H1 (cell line): ENCODE data around the gene C7orf57. TPM values are rescaled to one million over a fixed set of nuclear protein-coding genes. Genes with fewer than 3 reads are reported as not detected.

Experiments used
- CTCF ChIA-PET: fragments of 300-600 bp; sonication (Branson Sonifier 250); formaldehyde crosslinking; loops from one replicate; lab custom pipeline; 2021; ENCODE audit not compliant: partially characterized antibody; lab: Charles Lee
- POLR2A ChIA-PET: fragments of 300-600 bp; sonication (Branson Sonifier 250); formaldehyde crosslinking; loops from one replicate; lab custom pipeline; 2021; ENCODE audit warnings: inconsistent platforms; ENCODE audit not compliant: partially characterized antibody; lab: Charles Lee
- DNase-seq, 2 experiments: peaks; one replicate each; pipeline versions ENCODE4 v3.0.0 to v3.0.0-alpha.2; 2010 to 2022; ENCODE audit warnings: low spot score in 2 of 2, low read depth in 1 of 2, mixed read lengths in 1 of 2
- FAIRE-seq: peaks from 2 replicates; lab custom pipeline; 2011; peaks lifted over from hg19 to GRCh38; lab: Jason Lieb, UNC
- H2AFZ ChIP-seq: 2 replicates; pipeline ENCODE4 v1.8.1; 2012; ENCODE audit warnings: low read length, inconsistent platforms
- H2AK5ac ChIP-seq: 2 replicates; pipeline ENCODE4 v1.6.1; 2013; ENCODE audit warnings: low read depth, low read length
- H2BK120ac ChIP-seq: replicated peaks from 2 replicates; pipeline ENCODE3; 2013; ENCODE audit warnings: low read depth, low read length, inconsistent platforms
- H2BK12ac ChIP-seq: 2 replicates; pipeline ENCODE4 v1.6.1; 2013; ENCODE audit warnings: low read depth, low read length
- H2BK15ac ChIP-seq: 2 replicates; pipeline ENCODE4 v1.6.1; 2013; ENCODE audit warnings: low read length
- H2BK20ac ChIP-seq: 2 replicates; pipeline ENCODE4 v1.6.1; 2013; ENCODE audit warnings: low read length
- H2BK5ac ChIP-seq: 2 replicates; pipeline ENCODE4 v1.6.1; 2013; ENCODE audit warnings: low read depth, low read length
- H3K14ac ChIP-seq: 2 replicates; pipeline ENCODE4 v1.6.1; 2013; ENCODE audit warnings: inconsistent platforms; ENCODE audit not compliant: insufficient read length
- H3K18ac ChIP-seq: 2 replicates; pipeline ENCODE4 v1.6.1; 2013; ENCODE audit warnings: low read length; ENCODE audit errors: extremely low read depth
- H3K23ac ChIP-seq: 2 replicates; pipeline ENCODE4 v1.6.1; 2013; ENCODE audit warnings: inconsistent platforms; ENCODE audit not compliant: insufficient read length
- H3K23me2 ChIP-seq: 2 replicates; pipeline ENCODE4 v1.6.1; 2013; ENCODE audit warnings: low read depth, low read length
- H3K27ac ChIP-seq: 2 replicates; pipeline ENCODE4 v1.6.1; 2011; ENCODE audit warnings: low read depth, low read length, inconsistent platforms
- H3K27me3 ChIP-seq, 4 experiments: replicated peaks in 1 of 4; 1 replicate in 1 of 4; 2 replicates in 3 of 4; pipeline versions ENCODE4 v1.6.1 to v1.8.1; 2011 to 2013; ENCODE audit warnings: low read length in 3 of 4, mild to moderate bottlenecking in 3 of 4, inconsistent platforms in 2 of 4, mixed read lengths in 2 of 4, moderate library complexity in 1 of 4; ENCODE audit not compliant: control insufficient read depth in 3 of 4, insufficient read depth in 3 of 4; ENCODE audit errors: extremely low read depth in 1 of 4
- H3K36me3 ChIP-seq, 4 experiments: 2 replicates each; pipeline versions ENCODE4 v1.6.1 to v1.8.1; 2011 to 2013; ENCODE audit warnings: mild to moderate bottlenecking in 4 of 4, low read length in 3 of 4, moderate library complexity in 2 of 4, control low read depth in 1 of 4, inconsistent platforms in 1 of 4; ENCODE audit not compliant: insufficient read depth in 4 of 4, control insufficient read depth in 2 of 4
- H3K4ac ChIP-seq: replicated peaks from 2 replicates; pipeline ENCODE3; 2013; ENCODE audit warnings: low read length, low read depth, mixed read lengths, inconsistent platforms; ENCODE audit not compliant: insufficient read length
- H3K4me1 ChIP-seq, 4 experiments: replicated peaks in 1 of 4; 1 replicate in 1 of 4; 2 replicates in 3 of 4; pipeline versions ENCODE4 v1.6.1 to v1.8.1; 2011 to 2013; ENCODE audit warnings: low read length in 3 of 4, inconsistent platforms in 2 of 4, mixed read lengths in 1 of 4; ENCODE audit not compliant: insufficient read depth in 4 of 4, control insufficient read depth in 3 of 4
- H3K4me2 ChIP-seq, 2 experiments: 2 replicates each; pipeline versions ENCODE4 v1.6.1 to v1.8.1; 2011 to 2013; ENCODE audit warnings: low read depth in 2 of 2, low read length in 2 of 2, control low read depth in 1 of 2, inconsistent platforms in 1 of 2, mild to moderate bottlenecking in 1 of 2; ENCODE audit not compliant: insufficient read depth in 1 of 2
- H3K4me3 ChIP-seq, 4 experiments: fragments of 200-600, 300-600 bp in 1 of 4; sonication (generic), shearing (Covaris generic), sonication (Bioruptor Twin) in 1 of 4; 2 replicates each; pipeline versions ENCODE4 v1.5.1 to v1.8.1; 2011 to 2016; ENCODE audit warnings: low read length in 4 of 4, low read depth in 3 of 4, control low read depth in 2 of 4, inconsistent platforms in 2 of 4, mild to moderate bottlenecking in 2 of 4, mixed read lengths in 1 of 4, moderate library complexity in 1 of 4; ENCODE audit not compliant: insufficient read depth in 2 of 4; ENCODE audit errors: extremely low read depth in 1 of 4
- H3K56ac ChIP-seq: replicated peaks from 2 replicates; pipeline ENCODE3; 2013; ENCODE audit warnings: low read depth, mild to moderate bottlenecking, mixed read lengths, low read length, inconsistent platforms; ENCODE audit not compliant: insufficient read length
- H3K79me1 ChIP-seq: 2 replicates; pipeline ENCODE4 v1.6.1; 2013; ENCODE audit warnings: low read depth, low read length, control low read depth
- H3K79me2 ChIP-seq, 2 experiments: 2 replicates each; pipeline versions ENCODE4 v1.6.1 to v1.8.1; 2012 to 2013; ENCODE audit warnings: low read length in 2 of 2, mild to moderate bottlenecking in 2 of 2, inconsistent platforms in 1 of 2; ENCODE audit not compliant: insufficient read depth in 2 of 2, control insufficient read depth in 1 of 2
- H3K9ac ChIP-seq, 4 experiments: replicated peaks in 1 of 4; 1 replicate in 1 of 4; 2 replicates in 3 of 4; pipeline versions ENCODE4 v1.6.1 to v1.8.1; 2011 to 2013; ENCODE audit warnings: low read depth in 3 of 4, low read length in 3 of 4, control low read depth in 2 of 4, mild to moderate bottlenecking in 2 of 4, moderate library complexity in 2 of 4, inconsistent platforms in 1 of 4; ENCODE audit errors: extremely low read depth in 1 of 4
- H3K9me3 ChIP-seq, 2 experiments: 2 replicates each; pipeline versions ENCODE4 v1.6.1 to v1.8.1; 2012 to 2013; ENCODE audit warnings: mild to moderate bottlenecking in 2 of 2, moderate library complexity in 2 of 2, control low read depth in 1 of 2, inconsistent platforms in 1 of 2, low read depth in 1 of 2, low read length in 1 of 2, mixed read lengths in 1 of 2; ENCODE audit not compliant: insufficient read depth in 2 of 2
- H4K20me1 ChIP-seq, 2 experiments: replicated peaks in 1 of 2; 2 replicates each; pipeline versions ENCODE3 to v1.8.1; 2011 to 2013; ENCODE audit warnings: inconsistent platforms in 2 of 2, low read length in 2 of 2, mild to moderate bottlenecking in 1 of 2; ENCODE audit not compliant: insufficient read depth in 2 of 2, control insufficient read depth in 1 of 2
- H4K5ac ChIP-seq: 2 replicates; pipeline ENCODE4 v1.6.1; 2013; ENCODE audit warnings: low read length, low read depth, mixed read lengths, inconsistent platforms; ENCODE audit not compliant: insufficient read length
- H4K8ac ChIP-seq: 2 replicates; pipeline ENCODE4 v1.8.0; 2013; ENCODE audit warnings: mild to moderate bottlenecking, moderate library complexity, low read length, inconsistent platforms; ENCODE audit not compliant: insufficient read depth; ENCODE audit errors: extremely low read depth
- H4K91ac ChIP-seq: replicated peaks from 2 replicates; pipeline ENCODE3; 2013; ENCODE audit warnings: low read length, mixed read lengths, inconsistent platforms; ENCODE audit not compliant: insufficient read length
- CBX8 ChIP-seq: fragments of 300-800, 300-1000 bp; sonication (generic); IDR thresholded peaks from 2 replicates; pipeline ENCODE4 v1.7.1; 2016; ENCODE audit warnings: low read depth, low read length, borderline replicate concordance
- E2F6 ChIP-seq: IDR thresholded peaks from 2 replicates; pipeline ENCODE4 v1.6.1; 2012; ENCODE audit warnings: inconsistent platforms
- GABPA ChIP-seq: IDR thresholded peaks from 2 replicates; pipeline ENCODE4 v1.6.1; 2011; ENCODE audit warnings: mild to moderate bottlenecking, low read length, moderate library complexity, borderline replicate concordance; ENCODE audit not compliant: insufficient read depth
- MAX ChIP-seq: IDR thresholded peaks from 2 replicates; pipeline ENCODE4 v1.6.1; 2012; ENCODE audit warnings: inconsistent platforms
- SIRT6 ChIP-seq: IDR thresholded peaks from one replicate; pipeline ENCODE4 v1.7.1; 2012; ENCODE audit warnings: low read length, inconsistent platforms
- SP1 ChIP-seq: IDR thresholded peaks from 2 replicates; pipeline ENCODE4 v1.6.1; 2011; ENCODE audit warnings: low read depth, low read length
- SP2 ChIP-seq: IDR thresholded peaks from 2 replicates; pipeline ENCODE4 v1.6.1; 2012; ENCODE audit warnings: mild to moderate bottlenecking, low read length, inconsistent platforms
- SP4 ChIP-seq: IDR thresholded peaks from 2 replicates; pipeline ENCODE4 v1.6.1; 2012; ENCODE audit warnings: low read length, inconsistent platforms
- SRF ChIP-seq: IDR thresholded peaks from 2 replicates; pipeline ENCODE4 v1.6.1; 2011; ENCODE audit warnings: mild to moderate bottlenecking, low read depth, low read length, moderate library complexity
- SUZ12 ChIP-seq: fragments of 200-600 bp; sonication (generic); IDR thresholded peaks from 2 replicates; pipeline ENCODE4 v1.6.1; 2012; ENCODE audit warnings: mild to moderate bottlenecking, inconsistent platforms, low read length, moderate library complexity, mixed read lengths
- TBP ChIP-seq: IDR thresholded peaks from 2 replicates; pipeline ENCODE4 v1.6.1; 2011; ENCODE audit warnings: low read depth, low read length, improper control_type of control experiment
- TCF12 ChIP-seq: IDR thresholded peaks from 2 replicates; pipeline ENCODE4 v1.6.1; 2011; ENCODE audit warnings: low read depth, mild to moderate bottlenecking, low read length
- WGBS, 2 experiments: shearing (Covaris generic) in 1 of 2; methylation state at CpG; one replicate each; pipeline versions ENCODE4 v1.1.6 to v1.1.7; 2013 to 2015; ENCODE audit warnings: low lambda C conversion rate in 2 of 2, mixed read lengths in 2 of 2, inconsistent platforms in 1 of 2, low coverage in 1 of 2, missing lambda C conversion rate in 1 of 2; ENCODE audit not compliant: insufficient replicate concordance in 2 of 2, insufficient coverage in 1 of 2, insufficient read length in 1 of 2; ENCODE audit errors: extremely low coverage in 1 of 2, missing lambda C conversion rate in 1 of 2; 5-methylcytosine and 5-hydroxymethylcytosine counted together
- polyA plus RNA-seq, 7 experiments: library from polyadenylated mRNA; depleted of rRNA in 3 of 7; stranded (reverse) in 5 of 7; unstranded in 2 of 7; fragments of >200 nt in 5 of 7; fragments of 200-250 nt in 2 of 7; gene quantifications; 1 replicate in 5 of 7; 2 replicates in 1 of 7; 4 replicates in 1 of 7; pipeline versions ENCODE4 v1.2.1 to v1.2.3, GENCODE V29; 2011 to 2013; ENCODE audit warnings: missing spikeins in 2 of 7, mixed read lengths in 2 of 7
- total RNA-seq: library from RNA; stranded (reverse); fragmentation: NEBNext Ultra II Directional; extraction: Animal tissue kit (Norgen Biotek cat#: 25700); gene quantifications from 2 replicates; pipeline ENCODE4 v1.2.1, GENCODE V29; 2021

Gene C7orf57
- total and polyA plus RNA-seq, 2 of the 8 experiments (the other 6 are each of a cell fraction or from before 2014, with no cell fraction given), result 0.08 to 0.56 TPM

- no peaks in the 10 kb centered on the region for H3K27me3 ChIP-seq
- H2BK20ac ChIP-seq, result peak overlapping the region; percentile 90; the same call in 1 of the 2 replicates
- peaks cover 5 to 11% (median 5%) of the 10 kb centered on the region in 4 experiments for H3K4me1 ChIP-seq
- H3K4me2 ChIP-seq, result no peak overlapping the region
- H4K20me1 ChIP-seq, result no peaks in the 10 kb centered on the region
- ChIA-PET CTCF (interaction anchor here (0.5 to 4.5 kb wide), 5 partner anchors 18 to 332 kb away, joined by 3 to 16 read pairs (median 3); no protein-coding TSS in a partner anchor), POLR2A (interaction anchor here (1.1 kb wide), 1 partner anchor 24 kb away, joined by 3 read pairs; no protein-coding TSS in a partner anchor)
- H3K79me1 ChIP-seq, result no peaks in the 10 kb centered on the region
- no peak overlapping the region for H3K27ac ChIP-seq
- no peak for FAIRE-seq
- H3K23me2 ChIP-seq, result peaks cover under 1% of the 10 kb centered on the region; the same call in 1 of the 2 replicates
- no peak overlapping the region for H4K5ac ChIP-seq
- H2BK120ac ChIP-seq, result peak overlapping the region; percentile 15
- H2AFZ ChIP-seq, result no peak overlapping the region
- H4K91ac ChIP-seq, result peak overlapping the region; percentile 64
- peak overlapping the region; percentile 80 for H2BK12ac ChIP-seq
- no peak overlapping the region for H3K23ac ChIP-seq
- WGBS, 2 experiments, result 88% methylated on average over 9 of the region's 9 CpGs; no CpG with 5 or more reads in 1 of the 2 experiments
- no peak overlapping the region for H3K4me3 ChIP-seq
- DNase-seq, result no peak
- H3K9me3 ChIP-seq, result no peaks in the 10 kb centered on the region; a peak in 1 of 4 replicates
- no peak overlapping the region for H3K56ac ChIP-seq
- no peak overlapping the region for H3K14ac ChIP-seq
- peak overlapping the region; percentile 66; the same call in 1 of the 2 replicates for H2BK5ac ChIP-seq
- H3K79me2 ChIP-seq, result no peaks in the 10 kb centered on the region
- H3K18ac ChIP-seq, result no peak overlapping the region
- no peak overlapping the region for H3K4ac ChIP-seq
- H3K9ac ChIP-seq, result no peak overlapping the region
- H3K36me3 ChIP-seq, result no peaks in the 10 kb centered on the region
- H2BK15ac ChIP-seq, result no peak overlapping the region
- 0 out of 2 replicates have a peak overlapping the region, but pooled peaks have one; percentile 24 for H2AK5ac ChIP-seq
- H4K8ac ChIP-seq, result 0 out of 2 replicates have a peak overlapping the region, but pooled peaks have one; percentile 65
- no peak for TF ChIP-seq SRF
- no peak for TF ChIP-seq GABPA
- TF ChIP-seq SP4, result no peak
- no peak for TF ChIP-seq SP1
- no peak for TF ChIP-seq TCF12
- no peak for TF ChIP-seq SUZ12
- TF ChIP-seq SIRT6, result no peak
- TF ChIP-seq E2F6, result no peak
- TF ChIP-seq TBP, result no peak
- TF ChIP-seq CBX8, result no peak
- no peak for TF ChIP-seq SP2
- no peak for TF ChIP-seq MAX
Measured at GRCh38 chr7:48084727-48085432, 49.5 kb downstream of the C7orf57 start.
